ENCODE data around the gene SIRPA. TPM values are rescaled to one million over a fixed set of nuclear protein-coding genes. Genes with fewer than 3 reads are reported as not detected.

Gene SIRPA
- total RNA-seq, 2 experiments from 2014 or later, result 0.60 to 0.64 TPM

DNA sequence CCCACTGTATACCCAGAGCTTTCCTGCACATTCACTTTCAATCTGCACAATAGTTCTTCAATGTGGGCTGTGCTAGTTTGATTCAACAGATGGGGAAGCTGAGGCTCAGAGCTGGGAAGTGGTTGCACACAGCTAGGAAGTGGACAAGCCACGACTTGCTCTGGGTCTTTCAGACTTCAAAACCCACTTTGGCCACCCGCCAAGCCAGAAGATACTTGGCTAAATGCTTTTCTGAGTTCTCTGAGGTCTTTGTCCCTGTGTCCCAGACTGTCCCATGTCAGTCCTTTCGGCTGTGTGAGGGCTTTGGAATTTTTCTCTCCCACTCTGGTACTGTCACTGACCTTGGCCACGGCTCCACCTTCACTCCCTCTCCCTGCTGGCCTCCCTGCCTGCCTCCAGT lies 88.1 kb downstream of the SIRPA start:
- Histone ChIP-seq H3K4me3 (ENCODE audit: low read length) (no peak overlapping the region), H3K36me3 (ENCODE audit: insufficient read depth, low read length) (no peaks in the 10 kb centered on the region), H3K27me3 (ENCODE audit: control insufficient read depth in 1 of 2, insufficient read depth in 2 of 2, low read length in 2 of 2) (peaks cover 11 to 12% of the 10 kb centered on the region in 2 experiments), H3K9me3 (ENCODE audit: control insufficient read depth in 1 of 2, insufficient read depth in 1 of 2, low read length in 2 of 2) (no peaks in the 10 kb centered on the region), H3K27ac (ENCODE audit: low read depth in 1 of 2, low read length in 2 of 2) (no peak overlapping the region), H3K4me1 (ENCODE audit: insufficient read depth, low read length) (no peaks in the 10 kb centered on the region)
- DNase-seq, result no peak
- H3K4me1 Mint-ChIP-seq (ENCODE audit: low read depth), result no peaks in the 10 kb centered on the region
- intact Hi-C loops (cut with DNase I, micrococcal nuclease), result no loop called here
- no peaks in the 10 kb centered on the region for H3K36me3 Mint-ChIP-seq (ENCODE audit: low read depth)
- H3K27ac Mint-ChIP-seq, result no peak overlapping the region
- ChIA-PET CTCF (no interaction called here), POLR2A (no interaction called here)
- TF ChIP-seq, protein P1, sequence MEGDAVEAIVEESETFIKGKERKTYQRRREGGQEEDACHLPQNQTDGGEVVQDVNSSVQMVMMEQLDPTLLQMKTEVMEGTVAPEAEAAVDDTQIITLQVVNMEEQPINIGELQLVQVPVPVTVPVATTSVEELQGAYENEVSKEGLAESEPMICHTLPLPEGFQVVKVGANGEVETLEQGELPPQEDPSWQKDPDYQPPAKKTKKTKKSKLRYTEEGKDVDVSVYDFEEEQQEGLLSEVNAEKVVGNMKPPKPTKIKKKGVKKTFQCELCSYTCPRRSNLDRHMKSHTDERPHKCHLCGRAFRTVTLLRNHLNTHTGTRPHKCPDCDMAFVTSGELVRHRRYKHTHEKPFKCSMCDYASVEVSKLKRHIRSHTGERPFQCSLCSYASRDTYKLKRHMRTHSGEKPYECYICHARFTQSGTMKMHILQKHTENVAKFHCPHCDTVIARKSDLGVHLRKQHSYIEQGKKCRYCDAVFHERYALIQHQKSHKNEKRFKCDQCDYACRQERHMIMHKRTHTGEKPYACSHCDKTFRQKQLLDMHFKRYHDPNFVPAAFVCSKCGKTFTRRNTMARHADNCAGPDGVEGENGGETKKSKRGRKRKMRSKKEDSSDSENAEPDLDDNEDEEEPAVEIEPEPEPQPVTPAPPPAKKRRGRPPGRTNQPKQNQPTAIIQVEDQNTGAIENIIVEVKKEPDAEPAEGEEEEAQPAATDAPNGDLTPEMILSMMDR (IDR thresholded peaks at IDR 0.05), result no peak
- ATAC-seq (ENCODE audit: poor library complexity), result no peak
- no peak overlapping the region for H3K4me3 Mint-ChIP-seq
- no peaks in the 10 kb centered on the region for H3K9me3 Mint-ChIP-seq
- peaks cover 58% of the 10 kb centered on the region for H3K27me3 Mint-ChIP-seq

DNA sequence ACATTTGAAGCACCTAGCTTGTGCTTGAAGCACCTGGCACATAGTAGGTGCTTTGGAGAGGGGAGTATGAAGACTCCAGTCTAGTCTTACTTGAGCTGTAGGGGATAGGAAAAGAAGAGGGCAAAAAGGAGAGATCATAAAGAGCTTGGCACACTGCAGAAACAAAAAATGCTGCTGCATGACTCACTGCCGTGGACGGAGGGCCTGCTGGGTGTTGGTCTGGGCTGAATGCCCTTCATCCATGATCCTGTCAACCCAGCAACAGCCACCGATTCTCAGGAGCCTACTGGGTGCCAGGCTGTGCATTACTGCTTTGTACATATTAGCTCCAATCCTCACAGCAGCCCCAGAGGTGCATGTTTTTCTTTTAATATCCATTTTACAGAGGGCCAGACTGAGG lies 92.6 kb downstream of the SIRPA start:
- no peaks in the 10 kb centered on the region for H3K9me3 ChIP-seq (ENCODE audit: control insufficient read depth in 1 of 2, insufficient read depth in 1 of 2, low read length in 2 of 2)
- H3K36me3 Mint-ChIP-seq (ENCODE audit: low read depth), result no peaks in the 10 kb centered on the region
- ChIA-PET POLR2A (no interaction called here), CTCF (no interaction called here)
- H3K4me3 Mint-ChIP-seq, result no peak overlapping the region
- H3K4me3 ChIP-seq (ENCODE audit: low read length), result no peak overlapping the region
- peaks cover 58% of the 10 kb centered on the region for H3K27me3 Mint-ChIP-seq
- no peaks in the 10 kb centered on the region for H3K36me3 ChIP-seq (ENCODE audit: insufficient read depth, low read length)
- no peaks in the 10 kb centered on the region for H3K4me1 Mint-ChIP-seq (ENCODE audit: low read depth)
- DNase-seq (no peak), ATAC-seq (ENCODE audit: poor library complexity) (no peak)
- H3K27ac ChIP-seq (ENCODE audit: low read depth in 1 of 2, low read length in 2 of 2), result no peak overlapping the region
- TF ChIP-seq, protein P1 (IDR thresholded peaks at IDR 0.05), result no peak
- intact Hi-C loops (cut with DNase I, micrococcal nuclease), result no loop called here
- H3K27me3 ChIP-seq (ENCODE audit: control insufficient read depth in 1 of 2, insufficient read depth in 2 of 2, low read length in 2 of 2), result peaks cover 5 to 16% of the 10 kb centered on the region in 2 experiments
- H3K4me1 ChIP-seq (ENCODE audit: insufficient read depth, low read length), result no peaks in the 10 kb centered on the region
- H3K27ac Mint-ChIP-seq, result no peak overlapping the region
- H3K9me3 Mint-ChIP-seq, result no peaks in the 10 kb centered on the region

Other genes starting within 250 kb of the SIRPA start
- 10 to 100 TPM; 28.0 to 28.3 TPM for gene SIRPG, start 237.6 kb upstream of the SIRPA start, total RNA-seq
- not detected for gene PDYN, start 98.7 kb downstream of the SIRPA start, total RNA-seq
- 10 to 100 TPM; 18.9 to 19.6 TPM for gene STK35, start 206.4 kb downstream of the SIRPA start, total RNA-seq